Limb (tissue), 2 donors: ENCODE measurements around the gene TDRD6.
A peak's percentile ranks its signal among the peaks of the same experiment; 100 is the strongest.
"Not testable (repeated sequence)": the region's sequence is repeated elsewhere in the genome, so short reads cannot be mapped to it uniquely, and the experiment has no call there.

Experiments
- DNase-seq, 2 donors: peaks; one replicate each; pipeline ENCODE4 v3.0.0-alpha.2; 2016; ENCODE audit errors: extremely low spot score in 2 of 2

Gene TDRD6

DNA sequence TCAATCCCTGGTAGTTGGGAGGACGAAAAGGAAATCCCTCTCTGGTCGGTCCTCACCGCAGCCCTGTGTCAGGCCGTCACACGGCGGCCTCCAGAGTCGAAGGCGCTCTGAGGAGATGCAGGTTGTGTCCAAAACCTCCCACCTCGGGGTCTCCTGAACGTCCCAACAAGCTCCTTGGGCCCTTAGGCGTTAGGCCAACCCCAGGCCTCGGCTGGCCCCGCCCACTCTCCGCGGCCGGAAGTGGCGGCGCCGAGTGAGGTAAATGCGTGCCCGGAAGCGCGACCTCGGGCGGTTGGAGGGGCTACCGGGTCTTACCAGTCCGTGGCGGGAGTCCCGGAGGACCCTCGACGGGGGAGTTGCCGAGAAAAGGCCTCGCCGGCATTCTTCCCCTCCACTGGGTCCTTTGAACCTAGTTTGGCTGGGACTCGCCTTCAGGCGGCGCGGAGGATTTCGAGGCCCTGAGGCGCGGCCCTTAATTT is at the start of gene TDRD6:
TSS of gene TDRD6 (plus strand) at position 267 of the 479 bp plus-strand sequence. CDS start 244 bp downstream, outside the sequence.
- no peak for DNase-seq

GRCh38 chr6:46637933-46638332 is 49.8 kb upstream of the TDRD6 start:
- no peak for DNase-seq

DNA sequence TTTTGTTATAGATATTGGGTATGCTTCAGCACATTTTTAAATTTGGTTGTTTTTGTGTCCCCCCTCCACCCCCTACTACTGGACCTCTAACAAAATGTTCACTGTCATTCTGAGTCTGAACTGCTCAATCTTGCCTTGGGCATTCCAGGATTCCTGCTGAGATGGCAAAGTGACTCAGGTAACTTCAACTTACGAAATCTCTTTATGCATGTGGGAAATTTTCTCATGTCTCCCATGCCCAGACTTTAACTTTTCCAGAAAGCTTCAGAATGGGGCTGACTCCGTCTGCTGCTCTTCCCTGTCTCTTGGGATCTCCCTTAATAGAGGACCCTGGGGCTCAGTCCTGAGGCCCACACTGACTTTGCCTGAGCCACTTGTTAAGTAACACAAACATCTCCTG is 49.0 kb upstream of the TDRD6 start:
- DNase-seq = no peak

DNA sequence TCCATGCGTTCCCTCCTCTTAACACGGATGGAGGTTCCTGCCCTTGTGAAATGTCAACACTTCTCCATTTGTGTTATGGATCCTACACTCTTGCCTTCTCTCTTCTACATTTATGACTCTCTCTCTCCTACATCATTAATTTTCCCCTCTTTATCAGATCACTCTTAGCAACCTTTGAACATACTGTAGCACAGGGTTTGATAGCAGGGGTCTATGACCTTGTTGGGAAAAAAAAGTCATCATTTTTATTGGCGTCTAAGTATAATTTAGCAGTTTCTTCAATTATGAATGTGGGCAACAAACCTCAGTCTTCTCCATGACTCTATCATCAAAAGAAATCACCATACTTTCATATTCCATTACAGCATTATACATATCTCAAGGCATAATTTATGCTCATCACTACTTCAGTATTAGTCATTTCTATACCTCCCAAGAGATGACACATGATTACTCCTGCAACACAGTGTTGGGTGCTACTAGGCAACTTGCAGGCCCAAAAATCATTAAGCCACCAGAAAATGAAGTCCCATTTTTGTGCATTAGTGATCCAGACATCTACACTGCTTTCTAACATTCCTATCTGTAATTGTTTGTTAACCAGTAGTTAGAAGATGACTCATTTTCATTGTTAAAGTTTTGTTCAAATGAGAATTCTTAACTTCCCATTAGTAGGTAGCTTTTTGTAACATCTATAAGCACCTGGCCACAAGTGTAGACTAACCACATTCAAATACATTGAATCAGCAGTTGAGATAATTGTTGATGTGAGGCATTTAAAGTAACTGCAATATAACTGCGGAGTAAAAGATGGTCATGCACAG is 44.5 kb upstream of the TDRD6 start:
- DNase-seq = no peak

DNA sequence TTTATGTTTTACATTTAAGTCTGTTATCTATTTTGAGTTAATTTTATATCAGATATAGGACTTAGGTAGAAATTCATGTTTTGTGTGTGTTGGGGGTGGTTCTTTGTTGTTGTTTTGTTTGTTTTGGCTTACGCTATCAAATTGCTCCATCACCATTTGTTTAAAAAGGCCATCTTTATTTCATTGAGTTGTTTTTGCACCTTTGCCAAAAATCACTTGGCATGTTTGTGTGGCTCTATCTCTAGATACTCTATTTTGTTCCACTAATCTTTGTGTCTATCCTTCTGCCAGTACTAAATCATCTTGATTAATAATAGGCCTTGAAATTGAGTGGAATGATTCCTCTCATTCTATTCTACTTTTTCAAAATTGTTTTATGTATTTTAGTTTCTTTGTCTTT is 42.4 kb upstream of the TDRD6 start:
- DNase-seq = no peak

- not testable (repeated sequence) for DNase-seq
These were observed 39.6 kb upstream of the TDRD6 start for GRCh38 chr6:46648108-46648507.

DNA sequence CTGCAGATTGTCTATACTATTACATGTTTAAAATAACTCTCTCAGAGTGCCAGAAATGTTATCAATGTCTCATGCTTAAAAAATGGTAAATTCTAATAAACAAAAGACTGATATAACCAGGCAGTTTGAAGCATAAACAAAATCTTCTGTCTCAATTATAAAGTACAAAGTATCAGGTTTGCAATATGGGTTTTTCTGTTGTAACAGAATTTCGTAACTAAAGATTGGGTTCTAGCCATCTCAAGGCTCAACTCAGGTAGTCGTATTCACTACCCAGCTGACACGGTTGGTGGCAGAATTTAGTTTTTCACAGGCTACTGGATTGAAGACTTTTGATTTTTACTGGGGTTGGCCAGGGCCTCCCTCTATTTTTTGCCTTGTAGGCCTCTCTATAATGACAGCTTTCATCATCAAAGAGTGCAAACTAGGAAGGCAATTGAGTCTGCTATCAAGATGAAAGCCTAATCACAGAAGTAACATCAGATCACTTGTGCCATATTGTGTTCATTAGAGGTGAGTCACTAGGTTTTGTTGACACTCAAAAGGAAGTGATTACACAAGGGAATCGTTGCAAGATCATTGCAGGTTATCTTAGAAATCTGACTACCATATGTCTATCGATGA is 38.7 kb upstream of the TDRD6 start:
- no peak for DNase-seq

DNA sequence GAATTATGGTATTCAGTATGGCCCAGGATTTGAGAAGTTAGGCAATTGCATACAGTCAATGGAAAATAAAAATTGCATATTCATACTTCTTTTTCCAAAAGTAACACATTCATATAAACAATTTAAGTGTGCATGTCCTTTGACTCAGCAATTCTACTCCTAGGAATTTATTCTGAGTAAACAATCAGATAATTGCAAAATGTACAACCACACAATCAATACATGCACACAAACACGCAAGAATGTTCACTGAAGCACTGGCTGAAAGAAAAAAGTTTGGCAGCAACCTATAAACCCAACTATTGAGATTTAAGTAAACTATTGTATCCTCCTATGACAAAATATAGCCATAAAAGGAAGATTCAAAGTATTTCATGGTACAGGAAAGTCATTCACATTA is 36.7 kb upstream of the TDRD6 start:
- no peak for DNase-seq

- DNase-seq = no peak
These were observed 35.9 kb upstream of the TDRD6 start for GRCh38 chr6:46651816-46652215.

DNA sequence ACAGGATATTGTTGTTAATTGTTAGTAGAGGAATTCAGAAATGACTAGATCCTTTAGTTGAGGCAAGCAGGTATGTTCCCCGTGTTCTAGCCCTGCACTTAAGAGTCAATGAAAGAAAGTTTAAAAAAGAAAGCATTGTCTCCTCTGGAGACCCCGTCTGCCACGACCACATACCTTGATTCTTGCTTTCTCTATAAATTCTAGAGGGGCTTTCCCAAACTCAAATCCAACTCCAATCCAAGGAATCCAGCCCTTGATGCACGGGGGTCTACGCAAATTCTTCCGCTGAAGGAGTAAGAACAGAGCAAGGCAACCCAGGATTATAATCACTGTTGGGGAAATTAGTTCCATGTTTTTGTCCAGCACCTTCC is 35.5 kb upstream of the TDRD6 start:
- no peak for DNase-seq

DNA sequence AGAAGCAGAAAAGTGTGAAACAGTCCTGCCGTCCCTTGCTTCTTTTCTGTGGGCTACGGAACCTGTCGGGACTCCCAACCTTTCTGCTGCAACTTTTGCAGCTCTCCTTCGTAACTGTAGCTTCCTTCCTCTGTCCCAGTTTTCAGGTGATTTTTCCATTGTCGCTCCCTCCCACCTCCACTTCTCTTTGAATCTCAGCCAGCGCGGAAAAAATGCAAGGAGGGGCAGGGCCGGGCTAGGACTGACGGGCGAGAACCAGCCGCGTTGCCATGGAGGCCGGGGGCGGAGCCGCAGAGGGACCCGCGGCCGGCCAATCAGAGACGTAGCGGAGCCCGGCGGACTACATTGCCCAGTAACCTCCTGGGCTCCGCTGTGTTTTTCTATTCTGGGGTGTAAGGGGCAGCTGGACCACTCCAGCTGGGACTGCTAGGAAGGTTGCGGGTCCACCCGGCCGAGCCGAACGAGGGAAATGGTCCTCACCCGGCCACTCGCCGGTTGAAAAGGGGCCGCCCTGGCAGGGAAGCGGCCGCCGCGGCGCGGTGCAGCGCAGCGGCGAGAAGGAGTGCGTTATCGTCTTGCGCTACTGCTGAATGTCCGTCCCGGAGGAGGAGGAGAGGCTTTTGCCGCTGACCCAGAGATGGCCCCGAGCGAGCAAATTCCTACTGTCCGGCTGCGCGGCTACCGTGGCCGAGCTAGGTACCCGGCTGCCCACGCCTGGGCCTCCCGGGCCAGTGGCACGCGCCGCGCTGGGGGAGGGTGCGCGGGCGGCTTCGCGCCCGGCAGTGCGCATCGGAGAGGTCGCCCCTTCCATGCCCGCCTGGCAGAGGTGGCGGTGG is 34.9 kb upstream of the TDRD6 start, which contains the start of the genes CYP39A1 and SLC25A27:
TSS of gene CYP39A1 (minus strand) at position 216 of the 836 bp plus-strand sequence. CDS start 236 bp downstream, outside the sequence.
TSS of gene SLC25A27 (plus strand) at position 373 of the 836 bp plus-strand sequence. CDS start at position 591, 218 bp downstream.
- DNase-seq = peak; percentile 92 to 95

DNA sequence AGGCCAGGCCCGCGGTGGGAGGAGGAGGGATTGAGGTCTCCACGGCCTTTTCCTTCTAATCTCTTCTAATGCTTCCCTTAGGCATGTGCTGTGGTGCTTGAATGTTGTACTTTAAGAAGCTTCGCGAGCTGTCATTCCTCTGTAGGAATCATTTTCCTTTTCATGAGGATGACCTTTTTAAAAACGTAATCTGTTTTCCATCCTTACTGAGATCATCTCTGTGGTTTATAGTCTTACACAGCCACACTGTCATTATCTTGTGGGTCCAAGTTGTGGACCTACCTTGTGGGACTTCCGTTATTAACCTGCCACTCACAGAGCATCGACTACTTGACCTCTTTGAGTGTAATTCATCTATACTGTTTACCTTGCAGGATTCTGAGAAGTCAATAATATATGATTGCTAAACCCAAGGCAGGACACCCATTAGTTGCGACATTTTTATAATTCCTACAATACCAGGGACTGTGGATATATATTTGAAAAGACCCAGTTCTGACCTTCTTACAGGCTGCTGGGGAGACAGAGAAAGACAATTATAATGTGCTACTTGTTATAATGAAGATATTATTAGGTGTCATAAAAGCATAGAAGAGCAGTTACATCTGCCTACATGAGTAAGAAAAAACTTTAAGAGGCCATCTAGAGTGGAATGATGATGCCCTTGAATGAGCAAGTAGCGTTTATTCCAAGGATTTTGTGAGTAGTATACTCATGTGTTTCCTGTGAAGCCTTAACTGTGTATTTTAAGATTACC is 34.1 kb upstream of the TDRD6 start:
- DNase-seq = no peak

DNA sequence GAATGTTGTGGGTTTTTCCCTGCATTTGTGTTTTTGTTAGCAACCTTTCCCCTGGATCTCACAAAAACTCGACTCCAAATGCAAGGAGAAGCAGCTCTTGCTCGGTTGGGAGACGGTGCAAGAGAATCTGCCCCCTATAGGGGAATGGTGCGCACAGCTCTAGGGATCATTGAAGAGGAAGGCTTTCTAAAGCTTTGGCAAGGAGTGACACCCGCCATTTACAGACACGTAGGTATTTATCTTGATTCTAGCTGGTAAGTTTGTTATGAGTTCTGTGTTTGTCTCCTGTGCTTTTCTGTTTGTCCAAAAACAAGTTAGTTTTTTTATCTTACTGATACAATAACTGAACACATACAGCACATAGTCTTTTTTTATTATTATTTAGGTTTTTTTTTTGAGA is 31.9 kb upstream of the TDRD6 start:
- DNase-seq = no peak

DNA sequence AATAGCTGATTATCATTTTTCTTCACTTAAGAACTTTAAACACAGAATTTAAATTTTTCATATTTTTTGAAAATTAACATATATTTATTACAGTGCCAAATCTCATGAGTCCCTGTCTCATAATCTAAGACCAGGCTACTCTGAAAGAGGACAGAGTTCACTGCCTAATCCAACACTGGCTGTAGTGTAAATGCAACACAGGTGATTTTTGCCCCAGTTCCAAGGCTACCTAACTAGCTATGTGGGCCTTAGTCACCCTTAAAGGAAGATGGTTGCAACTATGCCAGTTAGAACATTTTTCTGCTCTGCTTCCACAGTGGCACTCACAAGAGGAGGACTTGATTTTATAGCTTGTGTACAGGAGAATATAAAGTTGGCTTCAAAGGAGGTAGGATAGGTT is 30.0 kb upstream of the TDRD6 start:
- no peak for DNase-seq

GRCh38 chr6:46661483-46661882 is 26.2 kb upstream of the TDRD6 start:
- DNase-seq = no peak

- DNase-seq = no peak
These were observed 20.3 kb upstream of the TDRD6 start for GRCh38 chr6:46667377-46667776.

DNA sequence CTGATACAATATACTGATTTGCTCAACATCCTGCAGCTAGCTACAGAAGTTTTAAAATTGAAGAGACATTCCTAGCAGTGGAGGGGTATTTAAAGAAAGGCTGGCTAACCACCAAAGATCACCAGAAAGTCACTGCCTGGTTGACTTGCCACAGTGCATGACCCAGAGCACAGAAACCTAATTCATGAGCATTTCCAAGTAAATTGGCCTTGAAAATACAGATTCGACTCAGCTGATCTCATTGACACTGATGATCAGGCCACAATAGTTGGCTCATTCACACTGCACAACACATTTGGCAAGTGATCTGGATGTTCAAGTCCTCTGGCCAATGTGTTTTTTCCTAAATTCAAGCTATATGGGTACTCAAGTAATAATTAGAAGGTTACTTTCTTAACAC is 13.3 kb upstream of the TDRD6 start:
- DNase-seq = no peak

DNA sequence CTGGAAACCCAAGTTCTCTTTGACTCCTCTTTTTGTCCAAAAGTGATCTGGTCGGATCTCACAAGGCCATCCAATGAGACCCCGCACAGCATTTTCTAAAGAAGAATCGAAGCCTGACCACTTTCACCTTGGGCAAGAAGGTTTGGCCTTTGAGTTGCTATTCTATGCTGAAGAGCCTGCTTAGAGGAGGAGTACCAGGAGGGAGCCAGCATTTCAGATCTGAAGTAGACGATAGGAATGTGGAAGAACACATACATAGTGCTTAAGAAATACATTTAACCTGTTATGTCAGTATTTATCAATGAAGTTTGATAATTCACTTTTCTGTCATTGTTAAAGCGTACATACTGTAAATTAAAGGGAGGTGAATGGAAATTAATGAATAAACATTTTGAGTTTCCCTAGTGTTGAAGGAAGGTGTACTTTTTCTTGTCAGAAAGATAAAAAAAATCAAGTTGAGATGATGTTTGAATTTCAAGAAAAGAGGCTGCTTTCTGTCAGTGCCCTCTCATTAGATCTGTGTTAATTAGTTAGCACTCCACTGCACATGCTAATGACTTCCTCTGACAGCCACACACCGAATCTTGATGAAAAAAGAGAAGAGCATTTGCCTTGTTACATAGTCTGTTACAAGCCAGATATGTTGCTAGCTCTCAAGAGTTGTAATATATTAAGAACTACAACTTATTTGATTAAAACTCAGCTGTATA is 10.9 kb upstream of the TDRD6 start:
- no peak for DNase-seq

DNA sequence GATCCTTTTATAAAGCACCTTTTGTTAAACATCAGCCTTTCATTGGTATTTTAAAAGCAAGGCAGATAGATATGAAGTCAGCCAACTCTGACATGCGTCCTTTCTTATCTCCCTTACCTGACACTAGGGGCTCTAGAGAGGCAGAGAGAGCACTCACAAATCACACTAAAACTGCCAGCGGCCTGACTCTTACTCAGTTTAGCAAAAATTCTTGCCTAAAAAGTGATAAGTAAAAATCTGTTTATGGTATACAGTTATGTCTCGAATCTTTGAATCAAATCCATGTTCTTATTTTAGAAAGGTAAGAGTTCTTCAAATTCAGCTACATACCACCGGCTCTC is 10.4 kb upstream of the TDRD6 start:
- no peak for DNase-seq

- no peak for DNase-seq
These were observed 2.9 kb upstream of the TDRD6 start for GRCh38 chr6:46684771-46685170.
